Fibroblast of pulmonary artery (primary cell): ENCODE results near the gene TNPO1.
A peak's percentile ranks its signal among the peaks of the same experiment; 100 is the strongest.
"Not testable (repeated sequence)": the region's sequence is repeated elsewhere in the genome, so short reads cannot be mapped to it uniquely, and the experiment has no call there.

Experiments used
- DNase-seq: peaks from one replicate; pipeline ENCODE4 v3.0.0-alpha.2; 2010; ENCODE audit warnings: low read depth
- H3K4me3 ChIP-seq: replicated peaks from 2 replicates; pipeline ENCODE4 v1.5.1; 2011; ENCODE audit warnings: low read depth, mild to moderate bottlenecking, control low read depth, low read length, moderate library complexity
- CTCF ChIP-seq: IDR thresholded peaks from 2 replicates; pipeline ENCODE4 v1.5.1; 2011; ENCODE audit warnings: mild to moderate bottlenecking, control low read depth, low read length, inconsistent platforms; ENCODE audit errors: missing control alignments

Gene TNPO1

GRCh38 chr5:72784129-72784528 lies 32.3 kb upstream of the TNPO1 start:
- H3K4me3 ChIP-seq: no peak overlapping the region
- DNase-seq: no peak
- TF ChIP-seq CTCF: no peak

- DNase-seq: no peak
- no peak for TF ChIP-seq CTCF
- no peak overlapping the region for H3K4me3 ChIP-seq
These were observed 30.7 kb upstream of the TNPO1 start for GRCh38 chr5:72785801-72786200.

- no peak for DNase-seq
- H3K4me3 ChIP-seq: no peak overlapping the region
These were observed 29.8 kb upstream of the TNPO1 start for GRCh38 chr5:72786676-72787075.

GRCh38 chr5:72788866-72789505 lies 27.5 kb upstream of the TNPO1 start:
- no peak for TF ChIP-seq CTCF
- H3K4me3 ChIP-seq: no peak overlapping the region
- peak; percentile 18 for DNase-seq

More at GRCh38 chr5:72786676-72787075, 29.8 kb upstream of the TNPO1 start:
- TF ChIP-seq CTCF: no peak

GRCh38 chr5:72790186-72790585 lies 26.3 kb upstream of the TNPO1 start:
- DNase-seq: no peak
- H3K4me3 ChIP-seq: no peak overlapping the region
- TF ChIP-seq CTCF: no peak

- DNase-seq, H3K4me3 ChIP-seq: not testable (repeated sequence)
These were observed 23.8 kb upstream of the TNPO1 start for GRCh38 chr5:72792662-72793061.

- DNase-seq: no peak
- TF ChIP-seq CTCF: no peak
- no peak overlapping the region for H3K4me3 ChIP-seq
These were observed 20.5 kb upstream of the TNPO1 start for GRCh38 chr5:72796001-72796400.
